Hepatocyte (in vitro differentiated cells): Measurements from ENCODE around the gene CMTM5. TPM values are rescaled to one million over a fixed set of nuclear protein-coding genes. Genes with fewer than 3 reads are reported as not detected.
"Not testable (repeated sequence)": the region's sequence is repeated elsewhere in the genome, so short reads cannot be mapped to it uniquely, and the experiment has no call there.

Experiments
- DNase-seq: peaks from one replicate; pipeline ENCODE4 v3.0.0-alpha.2; 2016; ENCODE audit warnings: low spot score
- H2AFZ ChIP-seq: fragments of 200-600 bp; sonication (generic); 2 replicates; pipeline ENCODE4 v1.6.0; 2016; ENCODE audit warnings: antibody characterized with exemption, mild to moderate bottlenecking
- H3K27ac ChIP-seq: fragments of 200-600 bp; sonication (generic); 2 replicates; pipeline ENCODE4 v1.5.1; 2016; ENCODE audit warnings: mild to moderate bottlenecking
- H3K27me3 ChIP-seq: fragments of 200-600 bp; sonication (generic); 2 replicates; pipeline ENCODE4 v1.6.1; 2016
- H3K36me3 ChIP-seq: fragments of 200-600 bp; sonication (generic); replicated peaks from 2 replicates; pipeline ENCODE4 v1.5.1; 2016; ENCODE audit warnings: low read depth; ENCODE audit not compliant: insufficient read depth
- H3K4me1 ChIP-seq: fragments of 200-600 bp; sonication (generic); 2 replicates; pipeline ENCODE4 v1.5.1; 2016; ENCODE audit warnings: mild to moderate bottlenecking, moderate library complexity; ENCODE audit not compliant: insufficient read depth
- H3K4me2 ChIP-seq: fragments of 200-600 bp; sonication (generic); 2 replicates; pipeline ENCODE4 v1.6.0; 2016
- H3K4me3 ChIP-seq: fragments of 200-600 bp; sonication (generic); 2 replicates; pipeline ENCODE4 v1.5.1; 2016; ENCODE audit warnings: mild to moderate bottlenecking
- H3K79me2 ChIP-seq: fragments of 200-600 bp; sonication (generic); 2 replicates; pipeline ENCODE4 v1.6.0; 2017; ENCODE audit warnings: mild to moderate bottlenecking
- H3K9me2 ChIP-seq: fragments of 200-600 bp; sonication (generic); replicated peaks from 2 replicates; pipeline ENCODE4 v1.6.0; 2017; ENCODE audit warnings: mild to moderate bottlenecking; ENCODE audit not compliant: insufficient read depth
- H3K9me3 ChIP-seq: fragments of 200-600 bp; sonication (generic); 2 replicates; pipeline ENCODE4 v1.5.1; 2016; ENCODE audit warnings: low read depth, mild to moderate bottlenecking
- H4K20me1 ChIP-seq: fragments of 200-600 bp; sonication (generic); 2 replicates; pipeline ENCODE4 v1.6.0; 2016; ENCODE audit warnings: mild to moderate bottlenecking; ENCODE audit not compliant: insufficient read depth, poor library complexity, severe bottlenecking
- EZH2 ChIP-seq: fragments of 200-600 bp; sonication (generic); IDR thresholded peaks from 2 replicates; pipeline ENCODE4 v1.6.1; 2016; ENCODE audit warnings: antibody characterized with exemption, mild to moderate bottlenecking, borderline replicate concordance
- EZH2phosphoT487 ChIP-seq: fragments of 200-600 bp; sonication (generic); IDR thresholded peaks from one replicate; pipeline ENCODE4 v1.6.1; 2018; ENCODE audit warnings: antibody characterized with exemption, mild to moderate bottlenecking, low read depth, moderate library complexity; ENCODE audit not compliant: unreplicated experiment, severe bottlenecking
- WGBS: methylation state at CpG from one replicate; pipeline ENCODE4 v1.1.6; 2016; ENCODE audit warnings: low lambda C conversion rate; ENCODE audit errors: missing lambda C conversion rate; 5-methylcytosine and 5-hydroxymethylcytosine counted together
- polyA plus RNA-seq: library from polyadenylated mRNA; unstranded; fragments of >200 nt; fragmentation: Nextera tagmentation; extraction: Ambion mirVana; gene quantifications from 2 replicates; pipeline ENCODE4 v1.2.1, GENCODE V29; 2016
- total RNA-seq: library from RNA; depleted of rRNA; stranded (reverse); fragments of >200 nt; gene quantifications from 2 replicates; pipeline ENCODE4 v1.2.3, GENCODE V29; 2014
- TF ChIP-seq, protein P1 (sequence below): fragments of 200-600 bp; sonication (generic); IDR thresholded peaks from 2 replicates; pipeline ENCODE4 v1.5.1; 2016; ENCODE audit warnings: antibody characterized with exemption, mild to moderate bottlenecking; ENCODE audit not compliant: poor library complexity

The CMTM5 gene
- total and polyA plus RNA-seq, 2 experiments from 2014 or later = 0.28 TPM; not detected in 1

DNA sequence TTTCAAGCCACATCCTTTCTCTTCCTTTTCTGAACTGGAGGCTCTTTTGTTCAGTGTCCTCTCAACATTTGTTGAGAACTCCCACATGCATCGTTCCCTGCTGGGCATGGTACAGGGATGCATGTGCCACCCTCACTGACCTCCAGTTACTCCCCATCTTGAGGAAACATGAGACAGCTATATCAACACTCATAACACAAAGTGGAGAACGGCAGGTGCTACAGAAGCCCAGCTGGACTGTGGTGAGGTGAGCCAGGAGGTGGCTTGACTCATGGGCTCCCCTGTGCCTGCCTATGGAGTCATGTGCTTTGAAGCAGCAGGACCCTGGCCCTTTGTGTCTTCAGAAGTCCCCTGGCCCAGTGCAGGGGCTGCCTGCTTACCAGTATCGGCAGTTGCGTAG, 21.5 kb downstream of the CMTM5 start:
- Histone ChIP-seq H3K27ac (no peak overlapping the region), H3K9me3 (no peaks in the 10 kb centered on the region), H3K27me3 (no peaks in the 10 kb centered on the region), H3K4me2 (no peak overlapping the region), H4K20me1 (no peaks in the 10 kb centered on the region), H3K79me2 (no peaks in the 10 kb centered on the region), H3K4me1 (no peaks in the 10 kb centered on the region), H3K9me2 (no peaks in the 10 kb centered on the region), H3K4me3 (no peak overlapping the region), H2AFZ (no peak overlapping the region), H3K36me3 (no peaks in the 10 kb centered on the region)
- 93% methylated on average over 4 of the region's 4 CpGs for WGBS
- no peak for DNase-seq
- TF ChIP-seq EZH2phosphoT487 (no peak), EZH2 (no peak)
- TF ChIP-seq, protein P1, sequence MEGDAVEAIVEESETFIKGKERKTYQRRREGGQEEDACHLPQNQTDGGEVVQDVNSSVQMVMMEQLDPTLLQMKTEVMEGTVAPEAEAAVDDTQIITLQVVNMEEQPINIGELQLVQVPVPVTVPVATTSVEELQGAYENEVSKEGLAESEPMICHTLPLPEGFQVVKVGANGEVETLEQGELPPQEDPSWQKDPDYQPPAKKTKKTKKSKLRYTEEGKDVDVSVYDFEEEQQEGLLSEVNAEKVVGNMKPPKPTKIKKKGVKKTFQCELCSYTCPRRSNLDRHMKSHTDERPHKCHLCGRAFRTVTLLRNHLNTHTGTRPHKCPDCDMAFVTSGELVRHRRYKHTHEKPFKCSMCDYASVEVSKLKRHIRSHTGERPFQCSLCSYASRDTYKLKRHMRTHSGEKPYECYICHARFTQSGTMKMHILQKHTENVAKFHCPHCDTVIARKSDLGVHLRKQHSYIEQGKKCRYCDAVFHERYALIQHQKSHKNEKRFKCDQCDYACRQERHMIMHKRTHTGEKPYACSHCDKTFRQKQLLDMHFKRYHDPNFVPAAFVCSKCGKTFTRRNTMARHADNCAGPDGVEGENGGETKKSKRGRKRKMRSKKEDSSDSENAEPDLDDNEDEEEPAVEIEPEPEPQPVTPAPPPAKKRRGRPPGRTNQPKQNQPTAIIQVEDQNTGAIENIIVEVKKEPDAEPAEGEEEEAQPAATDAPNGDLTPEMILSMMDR = no peak

DNA sequence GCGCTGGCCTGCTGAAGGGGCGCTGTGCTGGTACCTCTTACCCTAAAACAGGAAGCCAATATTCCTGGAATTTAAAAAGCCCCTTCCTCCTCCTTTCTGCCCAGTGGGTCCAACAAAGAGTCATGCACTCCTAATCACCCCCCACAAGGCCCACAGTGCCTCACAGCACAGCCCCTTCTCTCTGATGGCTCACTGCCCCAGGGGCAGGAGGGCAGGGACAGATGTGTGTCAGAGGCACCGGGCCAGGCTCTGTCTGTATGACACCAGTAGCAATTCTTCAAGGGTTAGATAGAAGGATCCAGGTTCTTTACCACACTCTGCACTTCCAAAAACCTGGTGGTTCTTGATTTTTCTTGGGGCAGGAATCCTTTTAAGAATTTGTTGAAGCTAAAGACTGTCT, 22.3 kb downstream of the CMTM5 start:
- Histone ChIP-seq H3K9me3 (no peaks in the 10 kb centered on the region), H4K20me1 (no peaks in the 10 kb centered on the region), H3K4me3 (no peak overlapping the region), H3K27ac (no peak overlapping the region), H3K27me3 (no peaks in the 10 kb centered on the region), H3K9me2 (no peaks in the 10 kb centered on the region), H3K4me1 (no peaks in the 10 kb centered on the region), H3K4me2 (no peak overlapping the region), H3K36me3 (no peaks in the 10 kb centered on the region), H3K79me2 (no peaks in the 10 kb centered on the region), H2AFZ (no peak overlapping the region)
- 87% methylated on average over 3 of the region's 3 CpGs for WGBS
- no peak for DNase-seq
- TF ChIP-seq, protein P1 = no peak
- no peak for TF ChIP-seq EZH2phosphoT487
- TF ChIP-seq EZH2 = no peak

DNA sequence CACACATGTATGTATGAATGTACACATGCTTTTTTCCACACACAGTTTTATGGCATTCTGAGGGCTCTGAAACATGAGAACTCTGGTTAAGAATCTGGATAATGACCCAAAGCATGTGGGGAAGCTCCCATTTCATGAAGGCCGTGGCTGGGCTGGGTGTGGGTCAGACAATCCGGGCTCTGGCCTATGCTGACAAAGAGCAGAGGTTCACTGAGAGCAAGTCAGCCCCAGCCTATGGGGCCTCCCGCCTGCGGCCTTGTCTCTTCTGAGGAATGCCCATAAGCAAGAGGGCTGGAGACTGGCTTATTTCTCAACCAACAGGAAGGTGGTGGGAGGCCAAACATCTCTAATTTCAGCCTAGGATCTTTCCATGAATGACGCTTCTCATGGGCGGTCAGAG, 22.7 kb downstream of the CMTM5 start:
- Histone ChIP-seq H3K27ac (no peak overlapping the region), H2AFZ (no peak overlapping the region), H3K27me3 (no peaks in the 10 kb centered on the region), H3K9me2 (no peaks in the 10 kb centered on the region), H3K4me2 (no peak overlapping the region), H3K79me2 (no peaks in the 10 kb centered on the region), H3K9me3 (no peaks in the 10 kb centered on the region), H3K4me1 (no peaks in the 10 kb centered on the region), H3K4me3 (no peak overlapping the region), H4K20me1 (no peaks in the 10 kb centered on the region), H3K36me3 (no peaks in the 10 kb centered on the region)
- peak; percentile 32 for DNase-seq
- 51% methylated on average over 6 of the region's 6 CpGs for WGBS
- TF ChIP-seq EZH2 = no peak
- TF ChIP-seq EZH2phosphoT487 = no peak
- TF ChIP-seq, protein P1 = no peak

DNA sequence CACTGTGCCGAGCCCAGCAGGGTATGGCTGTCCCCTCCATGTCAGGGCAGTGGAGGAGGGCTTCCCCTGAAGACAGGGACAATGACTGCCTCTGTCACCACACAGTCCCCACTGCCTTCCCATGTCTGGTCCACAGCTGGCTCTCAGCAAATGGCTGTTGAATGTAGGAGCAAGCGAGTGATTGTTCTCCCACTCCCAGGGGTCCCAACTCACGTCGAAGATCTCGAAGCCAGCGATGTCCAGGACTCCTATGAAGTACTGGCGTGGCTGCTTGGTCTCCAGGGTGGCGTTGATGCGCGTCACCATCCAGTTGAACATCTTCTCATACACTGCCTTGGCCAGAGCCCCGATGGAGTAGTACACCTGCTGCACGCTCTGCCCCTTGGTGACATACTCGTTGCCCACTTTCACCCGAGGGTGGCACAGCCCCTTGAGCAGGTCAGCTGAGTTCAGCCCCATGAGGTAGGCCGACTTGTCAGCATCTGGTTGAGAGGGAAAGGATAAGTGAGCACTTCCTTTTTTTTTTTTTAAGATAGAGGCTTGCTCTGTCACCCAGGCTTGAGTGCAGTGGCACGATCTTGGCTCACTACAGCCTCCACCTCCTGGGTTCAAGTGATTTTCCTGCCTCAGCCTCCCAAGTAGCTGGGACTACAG, 23.8 kb downstream of the CMTM5 start:
- not testable (repeated sequence) for H3K4me1 ChIP-seq, H4K20me1 ChIP-seq, H3K9me2 ChIP-seq, H3K36me3 ChIP-seq, H3K79me2 ChIP-seq, H3K4me3 ChIP-seq, DNase-seq, H3K27ac ChIP-seq, H3K4me2 ChIP-seq, H3K9me3 ChIP-seq, H3K27me3 ChIP-seq, H2AFZ ChIP-seq
- WGBS = 94% methylated on average over 16 of the region's 16 CpGs
